ENCODE results near the gene SDR9C7. TPM values are rescaled to one million over a fixed set of nuclear protein-coding genes. Genes with fewer than 3 reads are reported as not detected.

SDR9C7 gene
- total RNA-seq, 1 experiment from 2014 or later = not detected

DNA sequence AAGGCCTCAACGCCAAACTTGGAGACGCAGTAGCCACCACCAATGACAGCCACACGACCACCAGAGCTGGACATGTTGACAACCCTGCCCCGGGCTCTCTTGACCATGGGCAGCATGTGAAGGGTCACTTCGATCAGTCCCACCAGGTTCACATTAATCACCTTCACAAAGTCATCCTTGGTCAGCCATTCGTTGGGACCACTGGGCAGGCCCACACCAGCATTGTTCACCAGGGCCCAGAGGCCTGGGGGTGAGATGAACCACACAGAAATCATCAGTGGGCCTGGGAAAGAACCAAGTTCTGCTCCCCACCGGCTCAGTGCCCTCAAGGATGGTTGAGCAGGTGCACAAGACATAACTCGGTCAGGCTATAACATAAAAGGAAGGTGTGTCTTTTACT lies 4.0 kb downstream of the SDR9C7 start:
- CTCF ChIA-PET = no interaction called here
- Mint-ChIP-seq H3K27ac (ENCODE audit: low read depth, unreplicated experiment) (no peak overlapping the region), H3K27me3 (ENCODE audit: insufficient read depth, unreplicated experiment) (no peaks in the 10 kb centered on the region), H3K9me3 (ENCODE audit: unreplicated experiment) (no peaks in the 10 kb centered on the region), H3K36me3 (ENCODE audit: insufficient read depth, unreplicated experiment) (no peaks in the 10 kb centered on the region), H3K4me1 (ENCODE audit: insufficient read depth, unreplicated experiment) (peaks cover 6% of the 10 kb centered on the region), H3K4me3 (ENCODE audit: unreplicated experiment) (no peak overlapping the region)
- TF ChIP-seq, protein P1, sequence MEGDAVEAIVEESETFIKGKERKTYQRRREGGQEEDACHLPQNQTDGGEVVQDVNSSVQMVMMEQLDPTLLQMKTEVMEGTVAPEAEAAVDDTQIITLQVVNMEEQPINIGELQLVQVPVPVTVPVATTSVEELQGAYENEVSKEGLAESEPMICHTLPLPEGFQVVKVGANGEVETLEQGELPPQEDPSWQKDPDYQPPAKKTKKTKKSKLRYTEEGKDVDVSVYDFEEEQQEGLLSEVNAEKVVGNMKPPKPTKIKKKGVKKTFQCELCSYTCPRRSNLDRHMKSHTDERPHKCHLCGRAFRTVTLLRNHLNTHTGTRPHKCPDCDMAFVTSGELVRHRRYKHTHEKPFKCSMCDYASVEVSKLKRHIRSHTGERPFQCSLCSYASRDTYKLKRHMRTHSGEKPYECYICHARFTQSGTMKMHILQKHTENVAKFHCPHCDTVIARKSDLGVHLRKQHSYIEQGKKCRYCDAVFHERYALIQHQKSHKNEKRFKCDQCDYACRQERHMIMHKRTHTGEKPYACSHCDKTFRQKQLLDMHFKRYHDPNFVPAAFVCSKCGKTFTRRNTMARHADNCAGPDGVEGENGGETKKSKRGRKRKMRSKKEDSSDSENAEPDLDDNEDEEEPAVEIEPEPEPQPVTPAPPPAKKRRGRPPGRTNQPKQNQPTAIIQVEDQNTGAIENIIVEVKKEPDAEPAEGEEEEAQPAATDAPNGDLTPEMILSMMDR (IDR thresholded peaks at IDR 0.05; ENCODE audit: unreplicated experiment) = no peak
- intact Hi-C loops (cut with micrococcal nuclease) = no loop called here
- BruUV-seq (replicated peaks) = no TSS peak
- DNase-seq (ENCODE audit: unreplicated experiment) = no peak
- POLR2A ChIA-PET = no interaction called here

DNA sequence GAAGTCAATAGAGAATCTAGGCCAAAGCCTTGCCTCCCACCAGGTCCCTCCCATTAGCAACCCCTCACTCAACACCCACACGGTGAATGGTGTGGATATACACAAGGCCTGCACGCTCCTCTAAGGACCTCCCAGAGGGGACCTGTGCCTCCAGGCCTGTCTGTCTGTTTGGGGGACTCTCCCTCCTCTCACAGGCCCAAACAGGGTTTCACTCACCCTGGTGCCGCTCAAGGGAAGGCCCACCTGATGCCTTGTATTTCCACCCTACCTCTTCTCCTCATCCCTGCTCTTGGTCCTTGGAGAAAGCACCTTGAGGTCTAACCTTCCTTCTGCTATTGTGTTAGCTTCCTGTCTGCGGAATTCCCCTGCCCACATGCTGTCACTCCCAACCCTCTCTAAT lies 4.4 kb downstream of the SDR9C7 start:
- POLR2A ChIA-PET = interaction anchor here (0.5 kb wide), 1 partner anchor 290 kb away, joined by 3 read pairs; no protein-coding TSS in a partner anchor
- intact Hi-C loops (cut with micrococcal nuclease) = no loop called here
- H3K27ac Mint-ChIP-seq (ENCODE audit: low read depth, unreplicated experiment) = no peak overlapping the region
- DNase-seq (ENCODE audit: unreplicated experiment) = no peak
- no peaks in the 10 kb centered on the region for H3K9me3 Mint-ChIP-seq (ENCODE audit: unreplicated experiment)
- H3K27me3 Mint-ChIP-seq (ENCODE audit: insufficient read depth, unreplicated experiment) = no peaks in the 10 kb centered on the region
- BruUV-seq (replicated peaks) = no TSS peak
- H3K4me1 Mint-ChIP-seq (ENCODE audit: insufficient read depth, unreplicated experiment) = peaks cover 1% of the 10 kb centered on the region
- H3K36me3 Mint-ChIP-seq (ENCODE audit: insufficient read depth, unreplicated experiment) = no peaks in the 10 kb centered on the region
- no peak overlapping the region for H3K4me3 Mint-ChIP-seq (ENCODE audit: unreplicated experiment)
- TF ChIP-seq, protein P1 (IDR thresholded peaks at IDR 0.05; ENCODE audit: unreplicated experiment) = no peak
- CTCF ChIA-PET = interaction anchor here (0.8 kb wide), 1 partner anchor 14 kb away, joined by 3 read pairs; no protein-coding TSS in a partner anchor

DNA sequence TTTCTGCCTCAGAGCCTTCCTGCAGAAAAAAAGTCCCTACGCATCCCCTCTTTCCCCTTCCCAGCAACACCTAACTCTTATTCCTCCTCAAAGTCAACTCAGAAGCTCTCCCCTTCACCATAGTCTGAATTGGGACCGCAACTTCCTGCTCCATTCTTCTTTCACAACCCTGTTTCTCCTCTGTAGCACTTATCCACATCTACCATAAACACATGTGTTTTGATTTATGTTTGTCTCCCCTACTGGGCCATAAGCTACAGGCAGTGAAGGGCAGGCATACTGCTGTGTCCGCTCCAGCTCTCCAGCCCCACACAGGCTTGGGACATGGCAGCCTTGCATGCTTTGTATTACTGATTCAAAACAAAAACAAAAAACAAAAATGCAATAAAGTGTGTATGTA lies 5.9 kb downstream of the SDR9C7 start:
- no peak overlapping the region for H3K4me3 Mint-ChIP-seq (ENCODE audit: unreplicated experiment)
- no peak for DNase-seq (ENCODE audit: unreplicated experiment)
- TF ChIP-seq, protein P1 (IDR thresholded peaks at IDR 0.05; ENCODE audit: unreplicated experiment) = no peak
- BruUV-seq (replicated peaks) = no TSS peak
- intact Hi-C loops (cut with micrococcal nuclease) = no loop called here
- no peak overlapping the region for H3K27ac Mint-ChIP-seq (ENCODE audit: low read depth, unreplicated experiment)
- no peaks in the 10 kb centered on the region for H3K4me1 Mint-ChIP-seq (ENCODE audit: insufficient read depth, unreplicated experiment)
- H3K27me3 Mint-ChIP-seq (ENCODE audit: insufficient read depth, unreplicated experiment) = no peaks in the 10 kb centered on the region
- H3K36me3 Mint-ChIP-seq (ENCODE audit: insufficient read depth, unreplicated experiment) = no peaks in the 10 kb centered on the region
- CTCF ChIA-PET = interaction anchor here (0.6 to 1.1 kb wide), 4 partner anchors 59 to 152 kb away, joined by 3 to 8 read pairs (median 4); no protein-coding TSS in a partner anchor
- POLR2A ChIA-PET = no interaction called here
- no peaks in the 10 kb centered on the region for H3K9me3 Mint-ChIP-seq (ENCODE audit: unreplicated experiment)

DNA sequence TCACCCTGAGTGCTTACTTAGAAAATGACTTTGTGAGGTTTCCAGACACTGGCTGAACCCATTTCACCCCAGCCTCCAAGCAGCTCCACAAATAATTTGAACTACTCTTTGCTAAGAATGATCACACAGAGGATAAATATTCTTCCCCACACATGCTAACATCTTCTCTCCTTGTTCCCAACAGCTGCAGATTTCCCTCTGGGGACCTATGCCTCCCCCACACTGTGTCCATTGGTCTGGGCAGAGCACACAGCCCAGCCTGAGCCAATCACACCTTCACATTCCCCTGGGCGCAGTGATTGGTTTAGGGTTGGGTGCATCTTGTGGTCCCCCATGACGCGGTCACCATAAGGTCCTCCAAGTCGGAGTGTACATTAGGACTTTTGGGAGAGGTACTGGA lies 6.9 kb downstream of the SDR9C7 start:
- H3K27me3 Mint-ChIP-seq (ENCODE audit: insufficient read depth, unreplicated experiment) = no peaks in the 10 kb centered on the region
- H3K4me1 Mint-ChIP-seq (ENCODE audit: insufficient read depth, unreplicated experiment) = no peaks in the 10 kb centered on the region
- H3K9me3 Mint-ChIP-seq (ENCODE audit: unreplicated experiment) = no peaks in the 10 kb centered on the region
- intact Hi-C loops (cut with micrococcal nuclease) = no loop called here
- BruUV-seq (replicated peaks) = no TSS peak
- H3K4me3 Mint-ChIP-seq (ENCODE audit: unreplicated experiment) = no peak overlapping the region
- ChIA-PET CTCF (interaction anchor here (1.0 to 1.1 kb wide), 3 partner anchors 27 to 87 kb away, joined by 3 to 8 read pairs (median 3); no protein-coding TSS in a partner anchor), POLR2A (interaction anchor here (0.6 kb wide), 1 partner anchor 174 kb away, joined by 3 read pairs; no protein-coding TSS in a partner anchor)
- no peak for DNase-seq (ENCODE audit: unreplicated experiment)
- TF ChIP-seq, protein P1 (IDR thresholded peaks at IDR 0.05; ENCODE audit: unreplicated experiment) = no peak
- H3K27ac Mint-ChIP-seq (ENCODE audit: low read depth, unreplicated experiment) = no peak overlapping the region
- no peaks in the 10 kb centered on the region for H3K36me3 Mint-ChIP-seq (ENCODE audit: insufficient read depth, unreplicated experiment)
